CD4-positive, alpha-beta memory T cell (primary cell): Measurements from ENCODE around the gene SMARCAL1. TPM values are rescaled to one million over a fixed set of nuclear protein-coding genes. Genes with fewer than 3 reads are reported as not detected.

Source experiments
- CTCF ChIA-PET: fragments of 350-600 bp; sonication (Branson Sonifier 250); formaldehyde crosslinking; loops from one replicate; lab custom pipeline; 2021; ENCODE audit warnings: inconsistent platforms; ENCODE audit not compliant: partially characterized antibody; lab: Charles Lee
- POLR2A ChIA-PET: fragments of 350-600 bp; sonication (Branson Sonifier 250); formaldehyde crosslinking; loops from one replicate; lab custom pipeline; 2021; ENCODE audit not compliant: partially characterized antibody; lab: Charles Lee
- DNase-seq, 5 donors: peaks; one replicate each; pipeline versions ENCODE4 v3.0.0 to v3.0.0-alpha.2; 2020 to 2022; ENCODE audit warnings: mixed read lengths in 1 of 5
- H3K27ac ChIP-seq: one replicate; pipeline ENCODE4 v1.7.0; 2013; ENCODE audit warnings: low read depth, low read length
- H3K27me3 ChIP-seq: 2 replicates; pipeline ENCODE4 v1.7.0; 2013; ENCODE audit warnings: mild to moderate bottlenecking, low read length, moderate library complexity; ENCODE audit not compliant: insufficient read depth
- H3K36me3 ChIP-seq: 2 replicates; pipeline ENCODE4 v1.7.0; 2013; ENCODE audit warnings: mild to moderate bottlenecking, low read length, moderate library complexity; ENCODE audit not compliant: insufficient read depth
- H3K4me1 ChIP-seq: 2 replicates; pipeline ENCODE4 v1.7.0; 2013; ENCODE audit warnings: mild to moderate bottlenecking, low read length, moderate library complexity; ENCODE audit not compliant: insufficient read depth
- H3K4me3 ChIP-seq, 2 donors: one replicate each; pipeline ENCODE4 v1.7.0; 2013; ENCODE audit warnings: low read length in 2 of 2, mild to moderate bottlenecking in 1 of 2
- H3K9me3 ChIP-seq, 2 donors: one replicate each; pipeline ENCODE4 v1.7.0; 2013; ENCODE audit warnings: low read length in 2 of 2, control low read depth in 1 of 2; ENCODE audit not compliant: control insufficient read depth in 1 of 2
- H3K27ac Mint-ChIP-seq, 7 donors: one replicate each; pipeline ENCODE4 v1.8.0; 2020 to 2021; ENCODE audit warnings: mixed read lengths in 7 of 7, mild to moderate bottlenecking in 6 of 7, inconsistent platforms in 3 of 7, moderate library complexity in 3 of 7
- H3K27me3 Mint-ChIP-seq, 2 donors: one replicate each; pipeline ENCODE4 v1.8.0; 2020 to 2021; ENCODE audit warnings: mixed read lengths in 2 of 2
- H3K36me3 Mint-ChIP-seq, 2 donors: one replicate each; pipeline ENCODE4 v1.8.0; 2020 to 2021; ENCODE audit warnings: mixed read lengths in 2 of 2, inconsistent platforms in 1 of 2, mild to moderate bottlenecking in 1 of 2
- H3K4me1 Mint-ChIP-seq, 4 donors: one replicate each; pipeline ENCODE4 v1.8.0; 2020 to 2021; ENCODE audit warnings: mixed read lengths in 4 of 4, mild to moderate bottlenecking in 1 of 4
- H3K4me3 Mint-ChIP-seq, 8 donors: one replicate each; pipeline ENCODE4 v1.8.0; 2020 to 2021; ENCODE audit warnings: mixed read lengths in 8 of 8, mild to moderate bottlenecking in 7 of 8, moderate library complexity in 6 of 8, inconsistent platforms in 3 of 8
- H3K9me3 Mint-ChIP-seq, 8 donors: one replicate each; pipeline ENCODE4 v1.8.0; 2020 to 2021; ENCODE audit warnings: mixed read lengths in 8 of 8, mild to moderate bottlenecking in 5 of 8, inconsistent platforms in 3 of 8, moderate library complexity in 1 of 8
- intact Hi-C: fragments of 100-400 bp; cut with micrococcal nuclease; formaldehyde crosslinking; loops from one replicate; pipeline ENCODE4 v1.15.1; 2023
- polyA plus RNA-seq, 2 donors: library from polyadenylated mRNA; unstranded; fragments of 300-500 nt; fragmentation: Illumina TruSeq; gene quantifications; one replicate each; pipeline ENCODE4 v1.2.3, GENCODE V29; 2021
- total RNA-seq, 2 experiments: library from RNA; stranded (reverse); gene quantifications; one replicate each; pipeline ENCODE4 v1.2.3, GENCODE V29; 2021

Gene SMARCAL1
- total and polyA plus RNA-seq, 4 experiments from 2014 or later: 16.3 to 26.3 (median 24.1) TPM

DNA sequence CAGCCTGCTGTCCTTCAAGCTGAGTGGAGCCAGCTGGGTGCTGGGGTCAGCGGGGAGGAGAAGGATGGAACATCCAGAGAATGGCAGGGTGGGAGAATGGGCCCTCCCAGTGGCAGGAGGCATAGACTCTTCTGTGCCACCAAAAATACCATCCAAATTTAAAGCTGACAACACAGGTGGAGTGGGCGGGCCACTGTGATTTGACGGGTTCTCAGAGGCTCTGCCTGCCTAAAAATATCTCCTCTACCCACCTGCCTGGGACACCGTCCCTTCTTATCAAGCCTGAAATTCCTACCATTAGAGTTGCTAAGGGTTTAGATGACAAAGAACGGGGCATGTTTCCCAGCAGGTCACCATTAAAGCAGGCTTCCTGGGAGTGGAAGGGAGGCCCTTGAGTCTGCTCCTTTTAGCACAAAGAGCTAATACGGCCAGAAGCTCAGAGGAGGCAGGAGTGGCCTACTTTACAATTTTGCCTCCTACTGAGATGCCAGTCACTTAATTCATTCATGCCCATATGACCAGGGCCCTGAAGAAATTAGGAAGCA is 20.2 kb upstream of the SMARCAL1 start:
- CTCF ChIA-PET: interaction anchor here (1.5 kb wide), 1 partner anchor 12 kb away, joined by 4 read pairs; no protein-coding TSS in a partner anchor
- Histone ChIP-seq H3K27me3 (no peaks in the 10 kb centered on the region), H3K27ac (no peak overlapping the region), H3K4me3 (no peak overlapping the region), H3K4me1 (peaks cover 13% of the 10 kb centered on the region), H3K36me3 (no peaks in the 10 kb centered on the region), H3K9me3 (no peaks in the 10 kb centered on the region)
- intact Hi-C loops: no loop called here
- Mint-ChIP-seq H3K9me3 (peaks cover 0 to 5% (median 0%) of the 10 kb centered on the region in 8 donors), H3K4me3 (no peak overlapping the region), H3K27me3 (peaks cover 0 to 2% of the 10 kb centered on the region in 2 donors), H3K4me1 (peaks cover 14 to 28% (median 16%) of the 10 kb centered on the region in 4 donors), H3K27ac (no peak overlapping the region), H3K36me3 (no peaks in the 10 kb centered on the region)
- POLR2A ChIA-PET: no interaction called here
- DNase-seq: no peak

DNA sequence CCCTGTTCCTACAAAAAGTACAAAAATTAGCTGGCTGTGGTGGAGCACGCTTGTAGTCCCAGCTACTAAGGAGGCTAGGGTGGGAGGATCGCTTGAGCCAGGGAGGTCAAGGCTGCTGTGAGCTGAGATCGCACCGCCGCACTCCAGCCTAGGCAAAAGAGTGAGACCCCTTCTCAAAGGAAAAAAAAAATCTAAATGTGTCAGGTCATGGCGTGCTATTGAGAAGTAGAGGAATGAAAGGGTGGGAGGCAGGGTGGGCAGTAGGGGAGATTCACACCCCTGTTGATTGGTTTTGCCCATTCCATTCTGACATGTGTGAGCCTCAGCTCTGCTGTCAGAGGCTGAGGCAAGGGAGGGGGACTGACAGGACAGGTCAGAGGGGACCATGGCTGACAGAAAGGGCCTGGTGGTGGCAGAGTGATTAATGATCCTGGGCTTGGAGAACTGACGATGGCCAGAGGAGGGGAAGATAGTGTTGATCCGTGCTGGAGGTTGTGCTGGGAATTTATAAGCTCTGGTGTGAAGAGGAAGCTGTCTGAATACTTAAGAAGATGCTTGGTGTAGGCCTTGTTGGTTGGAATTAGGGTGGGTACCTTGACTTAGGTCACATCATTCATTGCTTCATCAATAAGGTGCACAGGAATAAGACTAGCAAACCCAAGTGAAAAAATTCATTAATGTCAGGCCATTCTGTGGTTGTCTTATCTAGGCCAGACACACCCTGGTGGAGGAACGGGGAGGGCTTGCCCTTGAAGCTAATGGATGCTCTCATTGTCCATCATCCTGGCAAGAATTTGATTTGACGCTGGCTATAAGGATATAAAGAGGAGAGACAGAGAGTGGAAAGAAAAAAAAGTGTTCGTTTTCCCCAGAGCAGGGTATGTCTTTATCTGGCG is 19.1 kb upstream of the SMARCAL1 start:
- Mint-ChIP-seq H3K36me3 (no peaks in the 10 kb centered on the region), H3K9me3 (peaks cover 0 to 3% (median 0%) of the 10 kb centered on the region in 8 donors), H3K27ac (no peak overlapping the region), H3K4me3 (no peak overlapping the region), H3K27me3 (peaks cover 0 to 2% of the 10 kb centered on the region in 2 donors), H3K4me1 (peaks cover 7 to 20% (median 9%) of the 10 kb centered on the region in 4 donors)
- H3K27me3 ChIP-seq: no peaks in the 10 kb centered on the region
- no peak overlapping the region for H3K27ac ChIP-seq
- no peak for DNase-seq
- intact Hi-C loops: no loop called here
- H3K36me3 ChIP-seq: no peaks in the 10 kb centered on the region
- H3K4me3 ChIP-seq: no peak overlapping the region
- peaks cover 8% of the 10 kb centered on the region for H3K4me1 ChIP-seq
- ChIA-PET POLR2A (no interaction called here), CTCF (interaction anchor here (1.5 kb wide), 1 partner anchor 11 kb away, joined by 4 read pairs; no protein-coding TSS in a partner anchor)
- no peaks in the 10 kb centered on the region for H3K9me3 ChIP-seq

GRCh38 chr2:216394881-216395280 is 17.4 kb upstream of the SMARCAL1 start:
- no peak overlapping the region for H3K4me3 ChIP-seq
- Mint-ChIP-seq H3K4me1 (peaks cover 0 to 7% (median 2%) of the 10 kb centered on the region in 4 donors), H3K36me3 (no peaks in the 10 kb centered on the region), H3K27me3 (peaks cover 0 to 2% of the 10 kb centered on the region in 2 donors), H3K4me3 (no peak overlapping the region), H3K27ac (no peak overlapping the region), H3K9me3 (peaks cover 0 to 3% (median 0%) of the 10 kb centered on the region in 8 donors)
- no peak overlapping the region for H3K27ac ChIP-seq
- H3K4me1 ChIP-seq: no peaks in the 10 kb centered on the region
- DNase-seq: no peak
- H3K9me3 ChIP-seq: no peaks in the 10 kb centered on the region
- POLR2A ChIA-PET: no interaction called here
- CTCF ChIA-PET: interaction anchor here (2.1 kb wide), 1 partner anchor 9 kb away, joined by 8 read pairs; no protein-coding TSS in a partner anchor
- intact Hi-C loops: no loop called here
- no peaks in the 10 kb centered on the region for H3K27me3 ChIP-seq
- no peaks in the 10 kb centered on the region for H3K36me3 ChIP-seq

DNA sequence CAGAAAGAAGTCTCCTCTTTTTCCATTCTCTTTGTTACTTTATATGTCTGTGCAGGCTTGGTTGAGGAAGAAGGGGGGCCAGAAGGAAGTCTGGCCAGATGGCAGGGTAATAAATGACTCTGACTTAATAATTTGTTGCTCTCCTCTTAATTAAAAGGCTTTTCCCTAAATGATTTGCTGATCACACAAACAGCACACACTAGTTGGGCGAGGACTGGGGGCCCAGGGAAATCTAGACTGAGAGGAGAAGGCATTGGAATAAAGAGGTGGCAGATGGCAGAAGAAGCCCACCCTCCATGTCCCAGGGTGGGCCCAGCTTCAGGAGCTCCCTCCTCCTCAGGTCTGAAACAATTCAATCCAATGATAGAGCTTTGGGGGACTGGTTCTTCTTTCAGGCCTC is 12.7 kb upstream of the SMARCAL1 start:
- POLR2A ChIA-PET: interaction anchor here (1.6 kb wide), 1 partner anchor 47 kb away, joined by 6 read pairs; no protein-coding TSS in a partner anchor
- H3K4me1 ChIP-seq: no peaks in the 10 kb centered on the region
- H3K4me1 Mint-ChIP-seq: peaks cover 0 to 7% (median 3%) of the 10 kb centered on the region in 4 donors

DNA sequence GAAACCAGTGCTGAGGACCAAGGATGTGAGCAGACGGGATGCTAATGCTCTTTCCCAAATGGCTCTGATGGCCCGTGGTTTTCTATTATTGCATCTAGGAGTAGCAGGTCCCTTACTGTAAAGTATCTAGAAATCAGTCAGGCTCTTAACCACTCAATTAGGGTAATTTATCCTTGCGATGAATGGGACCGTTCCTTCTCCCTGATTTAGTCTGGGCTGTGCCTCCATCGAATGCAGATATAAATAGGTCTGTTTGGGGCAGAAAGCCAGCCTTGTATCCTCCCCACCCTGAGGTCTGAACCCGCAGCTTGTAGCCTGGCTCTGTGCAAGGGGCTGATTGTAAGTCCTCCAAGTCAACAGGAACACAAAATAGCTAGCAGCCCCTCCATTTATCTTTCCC is 9.5 kb upstream of the SMARCAL1 start:
- Histone ChIP-seq H3K4me3 (no peak overlapping the region), H3K27ac (no peak overlapping the region), H3K27me3 (no peaks in the 10 kb centered on the region), H3K9me3 (no peaks in the 10 kb centered on the region), H3K4me1 (no peaks in the 10 kb centered on the region), H3K36me3 (no peaks in the 10 kb centered on the region)
- POLR2A ChIA-PET: interaction anchor here (1.0 kb wide), 1 partner anchor 50 kb away, joined by 5 read pairs; no protein-coding TSS in a partner anchor
- intact Hi-C loops: loop anchor here (5.0 kb wide), 1 partner anchor 265 kb away; no protein-coding TSS in a partner anchor
- no peak for DNase-seq
- peaks cover 0 to 5% of the 10 kb centered on the region in 2 donors for H3K27me3 Mint-ChIP-seq
- H3K36me3 Mint-ChIP-seq: no peaks in the 10 kb centered on the region
- CTCF ChIA-PET: interaction anchor here (1.1 to 6.3 kb wide), 12 partner anchors 11 to 339 kb away, joined by 3 to 79 read pairs (median 12); partner anchors contain the start of gene SMARCAL1
- H3K4me1 Mint-ChIP-seq: peaks cover 0 to 1% (median under 1%) of the 10 kb centered on the region in 4 donors
- H3K9me3 Mint-ChIP-seq: no peaks in the 10 kb centered on the region
- H3K27ac Mint-ChIP-seq: no peak overlapping the region
- no peak overlapping the region for H3K4me3 Mint-ChIP-seq

More for the DNA sequence above, 12.7 kb upstream of the SMARCAL1 start:
- no peak overlapping the region for H3K4me3 Mint-ChIP-seq
- DNase-seq: no peak
- no peaks in the 10 kb centered on the region for H3K27me3 ChIP-seq
- no peak overlapping the region for H3K4me3 ChIP-seq
- no peak overlapping the region for H3K27ac ChIP-seq
- H3K36me3 Mint-ChIP-seq: no peaks in the 10 kb centered on the region
- H3K9me3 ChIP-seq: no peaks in the 10 kb centered on the region
- CTCF ChIA-PET: interaction anchor here (0.9 to 2.1 kb wide), 4 partner anchors 46 to 289 kb away, joined by 3 to 14 read pairs (median 4); no protein-coding TSS in a partner anchor
- no peaks in the 10 kb centered on the region for H3K36me3 ChIP-seq
- H3K27me3 Mint-ChIP-seq: peaks cover 0 to 2% of the 10 kb centered on the region in 2 donors
- intact Hi-C loops: loop anchor here (5.0 kb wide), 1 partner anchor 268 kb away; no protein-coding TSS in a partner anchor
- peaks cover 0 to 3% (median 0%) of the 10 kb centered on the region in 8 donors for H3K9me3 Mint-ChIP-seq
- no peak overlapping the region for H3K27ac Mint-ChIP-seq

GRCh38 chr2:216404010-216404618 is 8.2 kb upstream of the SMARCAL1 start:
- no peaks in the 10 kb centered on the region for H3K9me3 ChIP-seq
- no peak overlapping the region for H3K27ac Mint-ChIP-seq
- intact Hi-C loops: loop anchor here (1.0 to 5.0 kb wide), 5 partner anchors 54 to 294 kb away; no protein-coding TSS in a partner anchor

More at GRCh38 chr2:216404010-216404618, 8.2 kb upstream of the SMARCAL1 start:
- H3K27me3 ChIP-seq: peaks cover 3% of the 10 kb centered on the region
- H3K4me1 ChIP-seq: no peaks in the 10 kb centered on the region
- no peaks in the 10 kb centered on the region for H3K9me3 Mint-ChIP-seq
- H3K4me3 ChIP-seq: no peak overlapping the region
- H3K27ac ChIP-seq: no peak overlapping the region
- no peak overlapping the region for H3K4me3 Mint-ChIP-seq
- peaks cover 0 to 1% (median under 1%) of the 10 kb centered on the region in 4 donors for H3K4me1 Mint-ChIP-seq
- H3K36me3 Mint-ChIP-seq: no peaks in the 10 kb centered on the region
- H3K27me3 Mint-ChIP-seq: peaks cover 1 to 5% of the 10 kb centered on the region in 2 donors
- ChIA-PET POLR2A (interaction anchor here (0.5 to 1.0 kb wide), 2 partner anchors 10 to 51 kb away, joined by 3 read pairs; no protein-coding TSS in a partner anchor), CTCF (interaction anchor here (0.7 to 6.3 kb wide), 44 partner anchors 9 to 345 kb away, joined by 3 to 79 read pairs (median 4); partner anchors contain the start of genes MARCHF4 and SMARCAL1)
- H3K36me3 ChIP-seq: no peaks in the 10 kb centered on the region
- peak in 4 of 5 donors; percentile 40 to 51 (median 43) for DNase-seq
